HG02852 (cell line): ENCODE measurements around the gene DYNC1I2.
"Not testable (repeated sequence)": the region's sequence is repeated elsewhere in the genome, so short reads cannot be mapped to it uniquely, and the experiment has no call there.

Source experiments
- ATAC-seq: cut with Tn5 transposase; IDR thresholded peaks from one replicate; pipeline ENCODE4 v1.9.1; 2021; ENCODE audit warnings: mild to moderate bottlenecking, moderate library complexity; ENCODE audit not compliant: unreplicated experiment

Gene DYNC1I2

DNA sequence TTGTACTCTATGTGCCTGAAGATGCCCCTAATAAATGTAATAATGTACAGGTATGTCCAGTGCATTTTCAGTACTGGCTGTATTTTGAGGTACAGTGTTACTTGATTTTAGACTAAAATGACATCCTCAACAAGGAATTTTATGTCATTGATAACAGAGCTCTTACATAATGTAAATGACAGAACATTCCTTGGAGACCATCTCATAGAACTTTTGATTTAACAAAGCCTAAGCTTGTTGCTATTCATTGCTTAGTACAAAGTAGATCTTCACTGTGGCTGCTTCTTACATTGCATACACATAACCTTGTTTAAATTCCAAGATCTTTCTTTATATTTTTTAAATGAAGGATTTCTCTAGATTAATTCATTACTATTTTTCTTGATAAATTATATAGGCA, 24.1 kb downstream of the DYNC1I2 start:
- ATAC-seq, result no peak

DNA sequence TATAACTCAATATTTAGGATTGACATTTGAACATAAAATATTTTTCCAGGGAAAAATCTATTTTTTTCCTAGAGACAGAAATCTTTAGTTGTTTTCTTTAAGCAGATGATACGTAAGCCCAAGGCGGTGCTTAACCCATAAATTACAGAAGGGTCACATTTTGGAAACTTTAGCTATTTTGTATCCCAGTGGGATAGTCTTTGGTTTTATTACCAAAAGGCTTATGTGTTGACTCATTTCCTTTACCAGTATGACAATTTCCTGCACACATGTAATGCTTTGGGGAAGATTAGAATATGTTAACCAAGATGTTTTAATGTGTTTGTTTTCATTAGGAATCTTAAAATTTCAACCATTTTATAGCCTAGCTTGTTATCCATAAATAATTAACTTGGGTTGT, 24.8 kb downstream of the DYNC1I2 start:
- ATAC-seq, result no peak

DNA sequence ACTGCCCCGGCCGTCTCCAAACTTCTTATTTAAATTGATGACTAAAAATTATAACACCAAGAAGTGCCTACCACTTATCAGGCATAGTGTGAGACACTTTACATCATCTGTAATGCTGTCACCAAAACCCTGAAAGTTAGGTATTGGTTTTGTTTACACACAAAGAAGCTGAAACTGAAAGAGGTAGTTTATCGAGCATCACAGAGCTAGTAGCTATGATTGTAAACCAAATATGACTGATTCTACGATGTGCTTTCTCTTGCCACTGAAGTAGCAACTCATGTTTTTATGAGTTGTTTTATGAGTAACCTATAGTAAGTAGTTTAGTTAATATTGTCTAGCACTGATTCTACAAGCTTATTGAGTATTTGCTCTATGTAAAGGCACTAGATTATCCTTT, 31.5 kb downstream of the DYNC1I2 start:
- ATAC-seq, result peak; percentile 69

GRCh38 chr2:171719660-171720059, 32.4 kb downstream of the DYNC1I2 start:
- no peak for ATAC-seq

GRCh38 chr2:171723716-171724683, 36.7 kb downstream of the DYNC1I2 start:
- ATAC-seq, result no peak

GRCh38 chr2:171726847-171727450, 39.7 kb downstream of the DYNC1I2 start:
- ATAC-seq, result no peak

DNA sequence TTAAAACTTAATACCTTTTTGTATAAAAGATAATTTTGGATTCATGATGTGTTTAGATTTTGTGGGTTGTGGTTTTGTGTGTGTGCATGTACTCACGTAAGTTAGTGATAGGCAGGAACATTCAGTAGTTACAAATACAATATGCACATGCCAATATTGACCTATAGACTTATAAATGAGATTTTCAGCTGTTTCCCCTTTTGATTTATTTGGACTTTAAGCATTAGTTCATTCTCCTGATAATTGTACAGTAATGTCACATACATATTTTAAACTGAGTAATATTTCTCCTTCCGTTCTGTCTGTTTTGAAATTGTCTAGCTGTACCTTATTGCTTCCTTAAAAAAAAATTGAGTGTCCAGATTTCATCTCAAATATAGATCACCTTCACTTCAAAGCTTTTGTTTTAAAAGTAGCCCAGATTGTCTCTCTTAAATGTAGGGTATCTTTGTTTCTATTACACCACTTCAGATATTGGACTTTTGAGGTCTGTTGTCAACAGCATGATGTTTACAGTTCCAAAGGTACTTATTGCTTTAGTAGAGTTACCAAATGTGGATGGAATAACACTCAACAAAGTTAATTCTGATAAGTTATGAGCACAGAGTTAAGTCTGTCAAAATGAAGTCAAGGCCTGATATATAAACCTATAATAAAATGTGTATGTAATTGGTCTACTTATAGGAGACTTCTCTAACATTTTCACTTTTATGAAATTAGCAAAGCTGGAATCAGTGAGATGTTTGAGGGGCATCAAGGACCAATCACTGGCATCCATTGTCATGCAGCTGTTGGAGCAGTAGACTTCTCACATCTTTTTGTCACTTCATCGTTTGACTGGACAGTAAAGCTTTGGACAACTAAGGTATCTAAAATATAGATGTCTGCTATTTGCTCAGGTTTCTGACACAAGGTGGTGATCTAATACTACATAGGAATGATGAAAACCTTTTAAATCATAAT, 42.0 kb downstream of the DYNC1I2 start:
- ATAC-seq, result no peak

DNA sequence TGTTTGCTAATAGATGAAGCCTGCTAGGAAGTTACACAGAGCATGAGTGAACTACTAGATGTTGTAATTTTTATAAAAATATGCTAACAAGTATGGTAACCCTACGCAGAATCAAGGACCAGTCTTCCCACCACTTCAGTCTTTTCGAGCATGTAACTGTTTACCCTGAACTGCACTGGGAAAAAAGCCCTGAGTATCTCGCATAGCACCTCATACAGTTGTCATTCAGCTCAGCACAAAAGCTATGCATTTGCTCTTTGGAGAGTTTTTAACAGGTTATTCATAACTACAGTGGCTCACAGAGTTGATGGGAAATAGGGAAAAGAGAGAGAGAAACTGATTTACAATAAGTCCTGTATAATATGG, 42.7 kb downstream of the DYNC1I2 start:
- no peak for ATAC-seq

DNA sequence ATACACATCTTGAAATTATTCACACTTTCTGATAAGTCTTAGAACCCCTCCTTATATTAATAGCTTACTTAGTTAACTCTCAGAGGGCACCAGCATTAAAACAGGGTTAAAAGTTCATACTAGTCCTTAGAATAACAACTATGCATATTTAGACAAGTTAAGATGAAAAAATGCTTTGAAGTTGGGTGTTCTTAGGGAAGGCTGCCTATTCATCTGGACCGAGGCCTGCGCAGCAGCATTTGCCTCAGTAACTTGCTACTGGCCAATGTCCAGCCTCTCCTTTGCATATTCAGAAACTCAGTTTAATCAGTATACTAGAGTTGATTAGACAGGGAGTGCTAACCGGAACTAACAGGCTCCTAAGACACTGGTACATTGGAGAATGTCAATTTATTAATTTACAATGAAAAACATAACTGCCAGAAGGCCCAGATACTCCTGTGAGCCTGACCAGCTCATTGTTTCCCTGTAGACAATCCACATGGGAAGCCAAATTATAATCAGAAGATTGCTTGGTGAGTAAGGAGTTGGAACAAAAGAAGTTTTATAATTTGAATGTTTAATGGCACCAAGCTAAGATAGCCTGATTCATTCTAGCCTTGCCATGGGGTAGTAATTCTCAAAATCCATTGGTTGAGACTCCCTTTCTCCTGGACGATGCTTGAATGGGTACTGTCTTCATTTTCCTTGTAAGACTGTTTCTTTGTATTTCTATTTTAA, 48.9 kb downstream of the DYNC1I2 start:
- no peak for ATAC-seq

GRCh38 chr2:171741189-171741588, 53.9 kb downstream of the DYNC1I2 start:
- ATAC-seq, result no peak

DNA sequence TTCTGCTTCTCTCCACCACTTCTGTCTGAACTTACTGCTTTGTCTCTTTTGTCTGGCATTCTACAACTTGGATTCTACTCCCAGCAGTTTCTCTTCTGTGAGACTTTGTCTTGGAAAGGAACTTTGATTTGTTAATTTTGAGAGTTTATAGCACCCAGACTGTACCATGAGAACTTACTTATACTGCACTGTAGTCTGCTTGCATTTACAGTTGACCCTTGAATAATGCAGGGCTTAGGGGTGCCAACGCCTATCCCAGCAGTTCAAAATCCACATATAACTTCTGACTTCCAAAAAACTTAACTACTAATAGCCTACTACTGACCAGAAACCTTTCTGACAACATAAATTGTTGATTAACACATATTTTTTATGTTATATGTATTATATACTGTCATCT, 55.5 kb downstream of the DYNC1I2 start:
- ATAC-seq, result no peak

DNA sequence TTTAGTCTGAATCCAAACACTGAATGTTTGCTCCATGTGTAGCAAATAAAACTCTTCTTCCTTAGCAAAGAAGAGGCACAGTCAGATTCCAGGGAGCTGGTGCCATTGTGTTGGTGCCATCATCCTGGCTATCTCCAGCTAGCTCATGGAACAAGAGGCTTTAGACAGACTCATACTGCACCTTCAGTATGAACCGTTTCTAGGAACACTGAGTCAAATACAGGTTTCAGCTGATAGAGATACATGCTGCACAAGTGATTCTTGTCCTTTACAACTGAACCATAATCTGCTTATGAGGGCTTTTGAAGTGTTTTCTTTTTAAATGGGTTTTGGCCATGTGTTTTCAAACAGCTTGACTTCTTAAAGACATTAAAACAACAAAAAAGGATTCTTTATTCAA, 57.9 kb downstream of the DYNC1I2 start:
- ATAC-seq, result no peak

DNA sequence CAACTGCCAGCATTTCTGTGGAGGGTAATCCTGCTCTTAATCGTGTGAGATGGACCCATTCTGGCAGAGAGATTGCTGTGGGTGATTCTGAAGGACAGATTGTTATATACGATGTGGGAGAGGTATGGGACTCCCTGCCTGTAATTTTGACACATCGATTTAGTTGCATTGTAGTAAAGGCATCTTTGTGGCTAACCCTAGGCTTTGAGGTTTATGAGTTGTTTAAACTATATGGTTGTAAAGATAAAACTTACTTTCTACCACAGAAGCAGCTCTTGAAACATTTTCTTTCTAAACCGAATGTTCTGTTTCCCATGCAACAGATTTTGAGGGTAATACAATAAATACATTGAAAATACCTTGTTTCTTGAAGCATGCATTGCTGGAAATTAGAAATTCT, 58.5 kb downstream of the DYNC1I2 start:
- ATAC-seq, result no peak

DNA sequence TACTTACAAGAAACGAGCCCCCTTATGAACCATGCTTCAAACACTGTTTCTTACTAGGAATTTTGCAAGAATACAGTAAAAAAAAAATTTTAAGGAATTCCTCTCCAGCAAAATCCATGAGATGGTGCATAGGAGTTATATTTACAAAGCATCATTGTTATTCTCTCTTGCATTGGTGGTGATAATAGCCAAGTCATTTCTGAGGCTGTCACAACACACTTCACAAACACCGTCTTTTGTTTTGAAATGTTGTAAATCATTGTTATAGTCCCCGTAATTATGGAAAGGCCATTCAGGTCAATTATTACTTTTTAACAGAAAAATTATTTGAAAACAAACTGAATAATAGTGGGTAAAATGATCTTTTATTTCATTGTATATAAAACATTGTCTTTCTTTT, 60.1 kb downstream of the DYNC1I2 start:
- ATAC-seq, result no peak

- ATAC-seq, result no peak
Measured at GRCh38 chr2:171754254-171754939, 67.1 kb downstream of the DYNC1I2 start.

DNA sequence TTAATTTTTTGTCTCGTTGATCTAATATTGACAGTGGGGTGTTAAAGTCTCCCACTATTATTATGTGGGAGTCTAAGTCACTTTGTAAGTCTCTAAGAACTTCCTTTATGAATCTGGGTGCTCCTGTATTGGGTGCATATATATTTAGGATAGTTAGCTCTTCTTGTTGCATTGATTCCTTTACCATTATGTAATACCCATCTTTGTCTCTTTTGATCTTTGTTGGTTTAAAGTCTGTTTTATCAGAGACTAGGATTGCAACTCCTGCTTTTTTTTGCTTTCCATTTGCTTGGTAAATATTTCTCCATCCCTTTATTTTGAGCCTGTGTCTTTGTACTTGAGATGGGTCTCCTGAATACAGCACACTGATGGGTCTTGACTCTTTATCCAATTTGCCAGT, 71.5 kb downstream of the DYNC1I2 start:
- ATAC-seq, result not testable (repeated sequence)

DNA sequence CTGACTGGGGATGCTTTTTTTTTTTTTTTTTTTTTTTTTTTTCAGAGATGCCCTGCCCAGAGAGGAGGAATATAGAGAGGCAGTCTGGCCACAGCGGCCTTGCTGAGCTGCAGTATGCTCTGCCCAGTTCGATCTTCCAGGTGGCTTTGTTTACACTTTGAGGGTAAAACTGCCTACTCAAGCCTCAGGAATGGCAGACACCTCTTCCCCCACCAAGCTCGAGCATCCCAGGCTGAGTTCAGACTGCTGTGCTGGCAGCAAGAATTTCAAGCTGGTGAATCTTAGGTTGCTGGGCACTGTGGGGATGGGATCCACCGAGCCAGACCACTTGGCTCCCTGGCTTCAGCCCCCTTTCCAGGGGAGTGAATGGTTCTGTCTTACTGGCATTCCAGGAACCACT, 73.9 kb downstream of the DYNC1I2 start:
- ATAC-seq, result not testable (repeated sequence)

- no peak for ATAC-seq
Measured at GRCh38 chr2:171762879-171763573, 75.8 kb downstream of the DYNC1I2 start.

- no peak for ATAC-seq
Measured at GRCh38 chr2:171763602-171764001, 76.3 kb downstream of the DYNC1I2 start.
